K562 (cell line): ENCODE measurements around the gene OPN5. TPM values are rescaled to one million over a fixed set of nuclear protein-coding genes. Genes with fewer than 3 reads are reported as not detected.

ENCODE experiments used
- ATAC-seq: fragments of 200-7000 bp; cut with Tn5 transposase; 3 replicates; pipeline ENCODE4 v1.9.1; 2020; ENCODE audit warnings: moderate library complexity
- BruUV-seq: library from RNA; stranded (reverse); fragments of 400-500 nt; replicated peaks from 2 replicates; lab custom pipeline; 2021; lab: Mats Ljungman, UMichigan
- CTCF ChIA-PET: fragments of 300-600 bp; formaldehyde crosslinking; extraction: SDS; loops from one replicate; lab custom pipeline; 2021; ENCODE audit warnings: low intra/inter-chr PET ratio; lab: Yijun Ruan, JAX
- POLR2A ChIA-PET: fragments of 300-600, 350-650 bp; sonication (Branson Sonifier 250); formaldehyde crosslinking; extraction: SDS; loops from one replicate; lab custom pipeline; 2021; ENCODE audit warnings: antibody characterized with exemption, inconsistent platforms; lab: Yijun Ruan, JAX
- DNase-seq, 4 experiments: peaks; one replicate each; pipeline versions ENCODE4 v3.0.0 to v3.0.0-alpha.2; 2011 to 2018; ENCODE audit warnings: low spot score in 3 of 4, mixed read lengths in 3 of 4; ENCODE audit errors: extremely low read depth in 1 of 4
- FAIRE-seq: peaks from 2 replicates; lab custom pipeline; 2011; peaks lifted over from hg19 to GRCh38; lab: Jason Lieb, UNC
- H2AFZ ChIP-seq: 2 replicates; pipeline ENCODE4 v1.6.0; 2011; ENCODE audit warnings: low read depth, low read length, control low read depth, inconsistent platforms
- H3K27ac ChIP-seq: fragments of 200-600 bp; 3 replicates; pipeline ENCODE4 v1.8.0; 2011; ENCODE audit warnings: low read depth, mild to moderate bottlenecking, control low read depth, inconsistent platforms, low read length, moderate library complexity, mixed read lengths; ENCODE audit errors: extremely low read depth
- H3K27me3 ChIP-seq, 2 experiments: fragments of 300-600 bp in 1 of 2; 2 replicates in 1 of 2; 3 replicates in 1 of 2; pipeline versions ENCODE4 v1.6.0 to v1.8.0; 2011; ENCODE audit warnings: inconsistent platforms in 2 of 2, low read length in 2 of 2, mild to moderate bottlenecking in 1 of 2, mixed read lengths in 1 of 2, moderate library complexity in 1 of 2; ENCODE audit not compliant: control insufficient read depth in 2 of 2, insufficient read depth in 2 of 2
- H3K36me3 ChIP-seq: fragments of 300-600 bp; 3 replicates; pipeline ENCODE4 v1.8.0; 2011; ENCODE audit warnings: mild to moderate bottlenecking, low read length, inconsistent platforms; ENCODE audit not compliant: control insufficient read depth, insufficient read depth
- H3K4me1 ChIP-seq, 2 experiments: fragments of 200-600 bp in 1 of 2; replicated peaks in 1 of 2; 2 replicates in 1 of 2; 3 replicates in 1 of 2; pipeline versions ENCODE4 v1.5.1 to v1.8.0; 2011; ENCODE audit warnings: inconsistent platforms in 2 of 2, low read length in 2 of 2, mild to moderate bottlenecking in 1 of 2, mixed read lengths in 1 of 2, moderate library complexity in 1 of 2; ENCODE audit not compliant: control insufficient read depth in 2 of 2, insufficient read depth in 2 of 2
- H3K4me2 ChIP-seq: 2 replicates; pipeline ENCODE4 v1.6.1; 2011; ENCODE audit warnings: low read length, control low read depth, inconsistent platforms, mixed read lengths; ENCODE audit not compliant: insufficient read depth
- H3K4me3 ChIP-seq: fragments of 200-600 bp; sonication (generic), shearing (Covaris generic); 2 replicates; pipeline ENCODE4 v1.5.1; 2016; ENCODE audit warnings: control low read depth, inconsistent platforms
- H3K79me2 ChIP-seq: fragments of 200-600 bp; 3 replicates; pipeline ENCODE4 v1.8.0; 2011; ENCODE audit warnings: low read length, inconsistent platforms; ENCODE audit not compliant: control insufficient read depth, insufficient read depth
- H3K9ac ChIP-seq, 2 experiments: 2 replicates each; pipeline versions ENCODE4 v1.6.0 to v1.6.1; 2011; ENCODE audit warnings: low read depth in 2 of 2, low read length in 2 of 2, control low read depth in 1 of 2, inconsistent platforms in 1 of 2, mild to moderate bottlenecking in 1 of 2, mixed read lengths in 1 of 2; ENCODE audit not compliant: insufficient read depth in 1 of 2
- H3K9me1 ChIP-seq: one replicate; pipeline ENCODE4 v1.6.0; 2011; ENCODE audit warnings: inconsistent platforms, mild to moderate bottlenecking, low read length, moderate library complexity; ENCODE audit not compliant: control insufficient read depth, insufficient read depth
- H3K9me3 ChIP-seq: replicated peaks from 2 replicates; pipeline ENCODE4 v1.5.1; 2011; ENCODE audit warnings: low read depth, low read length, inconsistent platforms; ENCODE audit not compliant: control insufficient read depth, insufficient read depth
- H4K20me1 ChIP-seq: replicated peaks from 2 replicates; pipeline ENCODE4 v1.6.1; 2011; ENCODE audit warnings: low read length, inconsistent platforms, mixed read lengths; ENCODE audit not compliant: control insufficient read depth, insufficient read depth
- ATF7 ChIP-seq: fragments of 450-650 bp; IDR thresholded peaks from 2 replicates; pipeline ENCODE4 v1.7.1; 2014; ENCODE audit warnings: mild to moderate bottlenecking, moderate library complexity
- CBX3 ChIP-seq, 2 experiments: IDR thresholded peaks; 1 replicate in 1 of 2; 2 replicates in 1 of 2; pipeline ENCODE4 v1.6.1; 2012; ENCODE audit warnings: inconsistent platforms in 2 of 2, low read length in 2 of 2, borderline replicate concordance in 1 of 2, control low read depth in 1 of 2
- COPS2 ChIP-seq: fragments of 450-650 bp; conservative IDR thresholded peaks from 2 replicates; pipeline ENCODE4 v1.6.1; 2016; ENCODE audit warnings: mild to moderate bottlenecking, moderate library complexity
- HEY1 ChIP-seq: fragments of 250-450 bp; sonication (Bioruptor Pico); IDR thresholded peaks from 2 replicates; pipeline ENCODE4 v1.5.0; 2020; ENCODE audit warnings: mild to moderate bottlenecking, moderate library complexity, borderline replicate concordance
- NFXL1 ChIP-seq: fragments of 450-650 bp; formaldehyde crosslinking; IDR thresholded peaks from 2 replicates; pipeline ENCODE4 v1.4.0; 2021; ENCODE audit warnings: mild to moderate bottlenecking
- PURB ChIP-seq: sonication (generic); formaldehyde crosslinking; IDR thresholded peaks from 2 replicates; pipeline ENCODE4 v1.9.0; 2021; ENCODE audit warnings: low read depth, mild to moderate bottlenecking, missing genetic modification reagents
- RFX7 ChIP-seq: fragments of 250-450 bp; sonication (Bioruptor Pico); IDR thresholded peaks from 2 replicates; pipeline ENCODE4 v1.5.1; 2021; ENCODE audit warnings: mild to moderate bottlenecking
- SNIP1 ChIP-seq: fragments of 450-650 bp; IDR thresholded peaks from 2 replicates; pipeline ENCODE4 v1.7.1; 2017; ENCODE audit warnings: low read depth, mild to moderate bottlenecking
- SNRNP70 ChIP-seq: fragments of 200-400 bp; formaldehyde crosslinking; optimal IDR thresholded peaks from 2 replicates; pipeline ENCODE3; 2017; ENCODE audit warnings: low read depth, low read length
- TEAD4 ChIP-seq, 2 experiments: sonication (generic) in 1 of 2; formaldehyde crosslinking in 1 of 2; IDR thresholded peaks; 2 replicates each; pipeline versions ENCODE4 v1.6.1 to v1.8.0; 2012 to 2022; ENCODE audit warnings: borderline replicate concordance in 1 of 2, inconsistent platforms in 1 of 2, low read length in 1 of 2, mild to moderate bottlenecking in 1 of 2, missing genetic modification reagents in 1 of 2
- WGBS: fragments of 100-300 bp; shearing (Covaris generic); methylation state at CpG from one replicate; pipeline ENCODE4 v1.1.6; 2016; ENCODE audit warnings: low coverage, mixed read lengths; ENCODE audit not compliant: insufficient coverage; ENCODE audit errors: missing lambda C conversion rate; 5-methylcytosine and 5-hydroxymethylcytosine counted together
- in situ Hi-C: fragments of 300-500 bp; cut with MboI; formaldehyde crosslinking; loops from 4 replicates; pipeline ENCODE4 v1.15.0; 2018; ENCODE audit warnings: inconsistent platforms, mixed read lengths
- intact Hi-C: fragments of 100-400 bp; cut with micrococcal nuclease; formaldehyde crosslinking; loops from 2 replicates; pipeline ENCODE4 v1.14.2; 2022
- polyA plus RNA-seq, 8 experiments: library from polyadenylated mRNA; depleted of rRNA in 4 of 8; stranded (reverse) in 5 of 8; unstranded in 3 of 8; fragments of >200 nt; fragmentation: Nextera tagmentation in 2 of 8; fragmentation: Illumina TruSeq in 1 of 8; extraction: Ambion mirVana in 2 of 8; extraction: Trizol in 1 of 8; gene quantifications; 2 replicates each; pipeline versions ENCODE4 v1.2.1 to v1.2.3, GENCODE V29; 2011 to 2014; ENCODE audit warnings: inconsistent platforms in 1 of 8, missing spikeins in 1 of 8
- total RNA-seq, 7 experiments: library from RNA; depleted of rRNA in 6 of 7; stranded (reverse); fragments of >200 nt in 6 of 7; fragmentation: Illumina TruSeq in 2 of 7; extraction: Trizol in 2 of 7; gene quantifications; 2 replicates each; pipeline versions ENCODE4 v1.2.1 to v1.2.3, GENCODE V29; 2011 to 2021; ENCODE audit warnings: low replicate concordance in 1 of 7
- TF ChIP-seq, protein P1 (sequence below): fragments of 250-450 bp; sonication (Bioruptor Pico); IDR thresholded peaks from 2 replicates; pipeline ENCODE4 v1.5.0; 2020; ENCODE audit warnings: mild to moderate bottlenecking, borderline replicate concordance

The OPN5 gene
- total and polyA plus RNA-seq, 9 of the 15 experiments (the other 6 are each of a cell fraction or from before 2014, with no cell fraction given) = not detected

DNA sequence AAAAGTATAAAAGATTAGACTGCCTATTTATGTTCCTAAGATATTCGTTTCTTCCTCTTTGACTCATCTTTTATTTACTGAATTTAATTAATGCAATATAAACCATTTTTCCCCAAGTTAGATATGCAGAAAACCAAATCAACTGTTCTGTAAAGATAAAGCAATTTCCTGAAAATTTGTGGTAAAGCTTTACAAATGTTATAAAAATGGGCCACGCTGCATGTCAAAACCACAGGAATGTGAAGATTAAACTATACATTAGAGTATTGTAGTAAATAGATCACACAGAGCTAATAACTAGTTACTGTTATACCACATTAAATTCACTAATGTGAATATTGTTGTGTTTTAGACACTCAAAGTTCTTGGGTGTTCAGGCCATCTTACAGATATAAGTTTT, 83.4 kb downstream of the OPN5 start:
- ATAC-seq (no peak), FAIRE-seq (no peak), DNase-seq (no peak)
- Histone ChIP-seq H3K4me3 (no peak overlapping the region), H3K27me3 (no peaks in the 10 kb centered on the region), H2AFZ (no peak overlapping the region), H3K79me2 (no peaks in the 10 kb centered on the region)
- POLR2A ChIA-PET = no interaction called here
- in situ Hi-C loops = no loop called here
- TF ChIP-seq SNRNP70 = no peak
- TF ChIP-seq SNIP1 = no peak
- TF ChIP-seq NFXL1 (CRISPR knock-in tag) = no peak
- no peak for TF ChIP-seq HEY1 (CRISPR knock-in tag)
- no peak for TF ChIP-seq PURB
- no peak for TF ChIP-seq RFX7 (CRISPR knock-in tag)
- no peak for TF ChIP-seq CBX3 (IDR thresholded peaks at IDR 0.05; ENCODE audit: borderline replicate concordance in 1 of 2, low read length in 2 of 2)
- TF ChIP-seq, protein P1, sequence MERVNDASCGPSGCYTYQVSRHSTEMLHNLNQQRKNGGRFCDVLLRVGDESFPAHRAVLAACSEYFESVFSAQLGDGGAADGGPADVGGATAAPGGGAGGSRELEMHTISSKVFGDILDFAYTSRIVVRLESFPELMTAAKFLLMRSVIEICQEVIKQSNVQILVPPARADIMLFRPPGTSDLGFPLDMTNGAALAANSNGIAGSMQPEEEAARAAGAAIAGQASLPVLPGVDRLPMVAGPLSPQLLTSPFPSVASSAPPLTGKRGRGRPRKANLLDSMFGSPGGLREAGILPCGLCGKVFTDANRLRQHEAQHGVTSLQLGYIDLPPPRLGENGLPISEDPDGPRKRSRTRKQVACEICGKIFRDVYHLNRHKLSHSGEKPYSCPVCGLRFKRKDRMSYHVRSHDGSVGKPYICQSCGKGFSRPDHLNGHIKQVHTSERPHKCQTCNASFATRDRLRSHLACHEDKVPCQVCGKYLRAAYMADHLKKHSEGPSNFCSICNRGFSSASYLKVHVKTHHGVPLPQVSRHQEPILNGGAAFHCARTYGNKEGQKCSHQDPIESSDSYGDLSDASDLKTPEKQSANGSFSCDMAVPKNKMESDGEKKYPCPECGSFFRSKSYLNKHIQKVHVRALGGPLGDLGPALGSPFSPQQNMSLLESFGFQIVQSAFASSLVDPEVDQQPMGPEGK (CRISPR knock-in tag) = no peak
- TF ChIP-seq TEAD4 (IDR thresholded peaks at IDR 0.05; ENCODE audit: low read length) = no peak
- TF ChIP-seq TEAD4 (CRISPR knock-in tag; IDR thresholded peaks at IDR 0.05; ENCODE audit: borderline replicate concordance) = no peak
- no peak for TF ChIP-seq ATF7
- no peak for TF ChIP-seq COPS2
- TF ChIP-seq, all 486 proteins: peak for 0
- intact Hi-C loops = no loop called here
- WGBS = 0% methylated on average over 2 of the region's 2 CpGs
- Histone ChIP-seq H4K20me1 (no peaks in the 10 kb centered on the region), H3K4me2 (no peak overlapping the region), H3K9me3 (no peaks in the 10 kb centered on the region), H3K27ac (no peak overlapping the region), H3K9me1 (no peaks in the 10 kb centered on the region), H3K9ac (no peak overlapping the region), H3K36me3 (no peaks in the 10 kb centered on the region), H3K4me1 (no peaks in the 10 kb centered on the region)
- BruUV-seq = no TSS peak
- CTCF ChIA-PET = no interaction called here
